Germinal center (tissue), 1 donor: Measurements from ENCODE around the gene DTNBP1.
"Not testable (repeated sequence)": the region's sequence is repeated elsewhere in the genome, so short reads cannot be mapped to it uniquely, and the experiment has no call there.

ENCODE experiments used
- DNase-seq: peaks from one replicate; pipeline ENCODE4 v3.0.0; 2012; ENCODE audit warnings: mixed read lengths, low spot score

DTNBP1 gene

DNA sequence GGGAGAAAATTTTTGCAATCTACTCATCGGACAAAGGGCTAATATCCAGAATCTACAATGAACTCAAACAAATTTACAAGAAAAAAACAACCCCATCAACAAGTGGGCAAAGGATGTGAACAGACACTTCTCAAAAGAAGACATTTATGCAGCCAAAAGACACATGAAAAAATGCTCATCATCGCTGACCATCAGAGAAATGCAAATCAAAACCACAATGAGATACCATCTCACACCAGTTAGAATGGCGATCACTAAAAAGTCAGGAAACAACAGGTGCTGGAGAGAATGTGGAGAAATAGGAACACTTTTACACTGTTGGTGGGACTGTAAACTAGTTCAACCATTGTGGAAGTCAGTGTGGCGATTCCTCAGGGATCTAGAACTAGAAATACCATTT, 4.1 kb upstream of the DTNBP1 start:
- not testable (repeated sequence) for DNase-seq

DNA sequence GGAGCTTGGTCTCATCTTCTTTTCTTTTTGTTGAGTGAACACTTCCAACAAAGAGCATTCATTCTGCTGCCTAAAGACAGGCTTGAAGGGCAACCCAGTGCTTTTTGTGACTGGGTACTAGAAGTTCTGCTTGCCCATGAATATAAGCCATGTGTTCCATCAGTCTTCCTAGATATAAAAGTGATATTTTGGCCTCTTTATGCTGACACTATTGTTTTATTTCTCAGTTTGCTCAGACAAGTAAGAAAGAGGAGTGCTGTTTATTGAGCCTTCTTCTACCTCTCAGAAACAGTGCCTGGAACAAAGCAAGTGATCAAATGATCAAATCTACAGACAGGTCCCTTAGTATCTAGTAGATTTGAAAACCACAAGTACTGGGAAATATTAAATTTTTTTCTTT, 2.4 kb upstream of the DTNBP1 start:
- DNase-seq = no peak

DNA sequence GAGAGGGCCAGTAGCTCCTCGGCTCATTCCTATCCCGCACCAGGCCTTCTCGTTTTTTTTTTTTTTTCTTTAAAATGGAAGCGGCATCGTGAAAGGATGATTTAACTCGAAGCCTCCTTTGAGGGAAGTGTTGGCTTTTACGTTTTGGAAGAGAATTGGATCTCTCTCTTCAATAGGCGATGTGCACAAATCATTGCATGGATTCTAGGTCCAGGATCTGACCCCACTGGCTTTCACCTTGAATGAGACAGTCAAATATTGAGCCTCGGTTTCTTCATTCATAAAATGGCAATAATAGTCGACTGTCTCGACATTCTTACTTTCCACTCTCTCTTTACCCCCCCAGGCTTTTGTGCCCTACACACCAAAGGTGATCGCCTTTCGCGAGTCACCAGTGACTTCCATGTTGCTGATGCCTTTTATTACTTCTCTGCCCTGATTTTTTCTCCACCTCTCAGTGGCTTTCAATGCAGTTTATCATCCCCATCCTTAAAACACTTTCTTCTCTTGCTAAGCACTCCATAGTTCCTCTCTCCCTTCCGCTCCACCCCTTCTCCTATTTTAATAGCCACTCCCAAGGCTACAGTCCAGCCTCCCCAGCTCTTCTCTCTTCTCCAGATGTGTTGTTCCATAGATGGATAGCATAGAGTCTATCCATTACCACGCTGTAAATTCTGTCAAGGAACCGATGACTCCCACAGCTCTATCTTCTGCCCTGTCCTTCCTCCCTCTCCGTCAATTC, 473 bp upstream of the DTNBP1 start:
- DNase-seq = no peak

DNA sequence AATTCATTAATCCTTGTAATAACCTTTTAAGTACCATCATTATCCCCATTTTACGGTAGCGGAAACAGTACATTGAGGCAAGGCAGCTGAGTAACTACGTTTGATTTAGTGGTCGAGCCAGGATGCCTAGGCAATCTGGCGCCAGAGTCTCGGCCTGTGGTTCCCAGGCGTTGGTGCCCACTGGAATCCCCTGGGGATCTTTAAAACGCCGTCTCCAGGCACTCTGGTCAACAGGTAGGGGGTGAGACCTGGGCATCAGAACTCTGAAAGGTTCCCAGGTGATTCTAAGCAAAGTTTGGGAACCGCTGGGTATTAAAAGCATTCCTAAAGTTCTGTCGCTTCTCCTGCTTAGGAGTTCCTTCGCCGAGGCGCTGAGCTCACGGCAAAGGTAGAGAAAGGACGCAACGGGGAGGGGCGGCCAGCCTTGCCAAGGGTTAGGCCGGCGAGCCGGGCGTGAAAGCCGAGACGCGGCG, 939 bp downstream of the DTNBP1 start:
- no peak for DNase-seq

DNA sequence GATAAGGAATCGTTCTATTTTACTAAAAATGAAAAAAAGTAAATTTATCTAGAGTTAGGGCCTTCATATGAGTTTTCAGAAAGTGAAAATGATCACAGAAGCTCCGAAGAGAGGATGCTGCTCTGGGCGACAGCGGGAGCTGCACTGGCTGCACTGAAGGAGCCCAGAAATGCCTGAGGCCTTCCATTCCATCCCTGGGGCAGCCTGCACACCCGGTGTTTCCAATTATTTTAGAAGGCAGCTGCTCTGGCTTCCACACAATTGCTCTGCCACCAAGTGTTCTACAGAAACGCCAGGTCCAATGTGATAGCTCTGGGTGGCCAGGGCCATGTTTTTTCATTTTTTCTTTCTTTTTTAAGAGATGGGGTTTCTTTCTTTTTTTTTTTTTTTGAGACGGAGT, 3.6 kb downstream of the DTNBP1 start:
- DNase-seq = no peak

DNA sequence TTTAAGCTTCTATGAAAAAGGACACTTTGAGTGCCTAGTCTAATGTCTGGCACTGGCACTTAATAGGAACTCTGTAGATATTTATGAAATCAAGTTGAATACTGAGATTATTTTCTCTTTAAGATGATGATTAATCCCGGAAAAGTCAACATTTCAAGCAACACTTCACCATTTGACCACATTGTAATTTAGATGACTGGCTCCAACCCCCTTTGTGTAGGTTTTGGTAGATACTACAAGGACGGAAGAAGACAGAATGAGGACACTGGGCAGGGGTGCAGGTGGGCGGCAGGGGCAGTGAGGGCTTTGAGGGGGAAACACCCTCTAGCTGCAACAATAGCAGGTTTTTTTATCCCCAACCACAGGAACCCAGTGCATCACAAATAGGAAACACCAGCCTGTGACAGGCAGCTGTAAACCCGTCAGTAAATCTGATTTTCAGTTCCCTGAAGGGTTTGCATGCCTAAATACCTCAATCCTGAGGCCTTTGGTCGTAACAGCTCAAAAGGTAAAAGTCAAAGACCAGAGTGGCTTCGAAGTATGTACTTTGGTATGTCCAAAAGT, 4.6 kb downstream of the DTNBP1 start:
- DNase-seq = peak; percentile 25

DNA sequence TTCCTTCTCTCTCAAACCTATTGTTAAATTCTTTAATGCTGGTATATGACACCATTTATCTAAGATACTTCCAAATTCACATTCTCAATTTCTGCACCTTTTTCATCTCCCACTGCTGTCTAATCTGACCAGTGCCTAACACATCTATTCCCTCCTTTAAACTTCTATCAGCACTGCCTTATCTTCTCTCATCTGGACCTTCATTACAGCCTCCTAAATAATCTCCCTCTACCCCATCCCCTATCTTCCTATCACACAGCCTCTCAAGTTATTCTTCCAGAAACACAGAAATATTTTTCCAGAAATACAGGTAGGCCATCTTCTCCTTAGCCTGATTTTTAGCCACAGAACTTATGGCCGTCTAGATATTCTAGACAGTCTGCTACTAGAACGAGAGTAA, 5.5 kb downstream of the DTNBP1 start:
- no peak for DNase-seq

DNA sequence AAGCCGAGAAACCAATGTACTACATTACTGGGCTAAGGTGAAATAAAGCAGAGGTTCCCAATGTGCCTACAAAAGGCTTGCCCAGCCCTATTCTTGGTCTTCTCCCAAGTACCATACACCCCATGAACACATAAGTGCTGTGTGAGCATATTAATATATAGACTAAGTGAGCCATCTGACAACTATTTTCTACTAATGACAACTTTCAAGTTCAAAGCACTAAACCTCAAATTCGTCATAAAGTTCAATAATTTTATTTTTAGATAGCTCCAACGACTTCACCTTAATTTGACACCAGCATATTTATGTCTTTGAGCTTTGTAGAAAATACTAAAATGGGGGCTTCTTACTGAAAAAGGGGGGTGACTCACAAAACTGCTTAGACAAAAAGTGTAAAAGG, 6.7 kb downstream of the DTNBP1 start:
- no peak for DNase-seq

DNA sequence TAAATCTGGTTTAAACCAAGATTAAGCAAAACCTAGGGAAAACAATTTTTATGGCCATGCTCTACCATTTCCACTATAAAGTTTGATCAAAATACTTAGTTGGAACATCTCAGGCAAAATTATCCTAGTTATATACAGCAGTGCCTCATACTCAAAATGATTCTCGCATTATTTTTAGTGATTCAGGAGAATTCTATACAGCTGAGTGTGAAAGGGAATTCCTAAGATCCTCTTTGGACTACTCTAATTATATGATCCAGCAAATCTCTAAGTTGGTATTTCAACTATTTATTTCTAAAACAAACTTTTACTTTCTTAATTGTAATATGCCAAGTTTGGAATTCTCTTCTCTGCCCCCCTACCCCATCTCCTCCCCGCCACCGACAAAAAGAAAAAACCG, 8.6 kb downstream of the DTNBP1 start:
- DNase-seq = no peak

DNA sequence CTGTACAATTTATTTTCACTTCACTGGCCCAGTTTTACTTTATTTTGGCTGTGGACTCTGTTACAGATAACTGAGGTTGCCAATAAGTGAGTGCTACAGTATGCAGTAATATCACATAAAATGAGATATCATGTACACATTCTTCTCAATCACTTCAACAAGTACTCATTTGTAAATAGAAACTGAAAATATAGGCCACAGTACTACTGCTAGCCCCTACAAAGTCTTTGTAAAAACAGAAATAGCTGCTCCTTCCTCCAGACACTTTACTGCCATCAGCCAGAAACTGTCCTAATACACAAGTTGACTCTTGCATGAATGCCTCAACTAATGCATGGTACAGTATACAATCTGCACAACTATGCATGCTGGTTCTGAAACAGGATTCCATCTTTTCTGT, 9.2 kb downstream of the DTNBP1 start:
- no peak for DNase-seq

DNA sequence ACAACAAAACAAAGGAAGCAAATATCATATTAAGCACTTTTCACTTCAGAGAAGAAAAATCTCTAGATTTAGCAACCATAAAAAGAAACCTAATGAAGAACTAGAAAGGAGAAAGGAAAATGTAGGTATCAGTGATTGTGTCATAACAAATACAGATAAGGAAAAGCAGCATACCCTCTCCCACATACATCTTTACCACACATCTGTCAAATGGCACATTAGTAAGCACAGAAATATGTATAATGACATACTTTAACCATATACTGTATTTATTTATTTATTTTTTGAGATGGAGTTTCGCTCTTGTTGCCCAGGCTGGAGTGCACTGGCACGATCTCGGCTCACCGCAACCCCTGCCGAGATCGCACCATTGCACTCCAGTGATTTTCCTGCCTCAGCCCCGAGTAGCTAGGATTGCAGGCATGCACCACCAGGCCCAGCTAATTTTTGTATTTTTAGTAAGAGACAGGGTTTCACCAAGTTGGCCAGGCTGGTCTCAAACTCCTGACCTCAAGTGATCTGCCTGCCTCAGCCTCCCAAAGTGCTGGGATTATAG, 12.7 kb downstream of the DTNBP1 start:
- not testable (repeated sequence) for DNase-seq

DNA sequence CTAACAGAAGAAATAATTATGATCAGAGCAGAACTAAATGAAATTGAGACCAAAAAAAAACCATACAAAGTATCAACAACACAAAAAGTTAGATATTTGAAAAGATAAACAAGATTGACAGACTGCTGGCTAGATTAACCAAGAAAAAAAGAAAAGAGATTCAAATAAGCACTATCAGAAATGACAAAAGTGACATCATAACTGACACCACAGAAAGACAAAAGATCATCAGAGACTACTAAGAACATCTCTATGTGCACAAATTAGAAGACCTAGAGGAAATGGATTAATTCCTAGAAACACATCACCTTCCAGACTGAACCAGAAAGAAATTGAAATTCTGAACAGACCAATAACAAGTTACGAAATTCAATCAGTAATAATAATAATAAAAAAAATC, 17.9 kb downstream of the DTNBP1 start:
- DNase-seq = no peak

DNA sequence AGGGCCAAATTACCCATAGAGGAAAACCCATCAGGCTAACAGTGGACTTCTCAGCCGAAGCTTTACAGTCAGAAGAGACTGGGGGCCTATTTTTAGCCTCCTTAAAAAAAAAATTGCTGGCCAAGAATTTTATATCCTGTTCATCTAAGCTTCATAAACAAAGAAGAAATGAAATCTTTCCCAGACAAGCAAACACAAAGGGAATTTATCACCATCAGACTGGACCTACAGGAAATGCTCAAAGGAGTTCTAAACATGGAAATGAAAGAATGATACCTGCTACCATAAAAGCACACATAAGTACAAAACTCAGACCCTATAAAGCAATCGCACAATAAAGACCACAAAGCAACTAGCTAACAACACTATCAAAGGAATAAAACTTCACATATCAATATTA, 19.3 kb downstream of the DTNBP1 start:
- DNase-seq = no peak

DNA sequence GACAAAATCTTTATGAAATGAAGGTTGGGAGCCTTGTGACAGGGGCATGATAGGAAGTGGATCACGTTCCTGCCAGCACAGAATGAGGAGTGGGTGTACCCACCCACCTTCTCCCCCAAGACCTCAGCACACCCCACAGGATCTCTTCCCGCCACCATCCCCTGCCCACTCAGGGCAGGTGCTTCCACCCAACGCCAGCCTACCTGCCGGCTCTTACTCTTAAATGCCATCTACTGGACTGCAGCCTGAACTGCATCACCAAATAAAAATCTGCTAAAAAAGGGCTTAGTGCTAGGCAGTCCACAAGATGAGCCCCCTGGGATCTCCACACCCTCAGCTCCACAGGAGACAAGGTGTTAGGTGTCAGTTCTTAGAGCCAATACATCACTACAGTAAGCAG, 20.6 kb downstream of the DTNBP1 start:
- peak; percentile 40 for DNase-seq

DNA sequence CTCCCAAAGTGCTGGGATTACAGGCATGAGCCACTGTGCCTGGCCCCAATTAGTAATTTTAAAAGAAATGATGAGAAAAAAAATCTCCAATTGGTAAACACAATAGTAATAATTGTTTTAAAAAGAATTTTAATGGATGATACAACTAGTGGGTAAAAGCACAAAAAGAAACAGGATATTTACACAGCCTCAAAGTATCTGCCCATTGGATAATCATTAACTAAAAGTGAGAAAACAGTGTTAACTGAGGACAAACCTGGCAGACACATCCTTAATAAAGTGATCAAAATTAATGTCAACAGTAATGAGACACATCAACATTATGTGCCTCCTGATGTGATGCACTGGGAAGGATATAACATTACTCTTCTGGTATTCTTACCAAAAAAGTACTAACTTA, 24.5 kb downstream of the DTNBP1 start:
- no peak for DNase-seq

DNA sequence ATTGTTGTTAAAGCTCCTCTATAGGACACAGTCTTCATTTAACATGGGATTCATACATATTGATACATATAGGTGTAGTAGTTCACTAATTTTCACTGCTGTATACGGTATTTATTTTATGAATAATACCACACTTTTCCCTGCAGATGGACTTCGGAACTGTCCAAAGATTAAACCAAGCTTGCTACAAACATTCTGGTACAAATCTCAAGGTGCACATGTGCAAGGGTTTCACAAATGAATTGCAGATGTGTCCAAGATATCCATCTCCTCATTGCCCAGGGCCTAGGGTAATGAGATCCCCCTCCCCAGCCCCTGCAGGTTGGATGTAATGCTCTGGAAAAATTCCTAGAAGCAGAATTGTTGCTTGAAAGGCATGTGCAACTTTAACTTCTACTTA, 31.4 kb downstream of the DTNBP1 start:
- no peak for DNase-seq

DNA sequence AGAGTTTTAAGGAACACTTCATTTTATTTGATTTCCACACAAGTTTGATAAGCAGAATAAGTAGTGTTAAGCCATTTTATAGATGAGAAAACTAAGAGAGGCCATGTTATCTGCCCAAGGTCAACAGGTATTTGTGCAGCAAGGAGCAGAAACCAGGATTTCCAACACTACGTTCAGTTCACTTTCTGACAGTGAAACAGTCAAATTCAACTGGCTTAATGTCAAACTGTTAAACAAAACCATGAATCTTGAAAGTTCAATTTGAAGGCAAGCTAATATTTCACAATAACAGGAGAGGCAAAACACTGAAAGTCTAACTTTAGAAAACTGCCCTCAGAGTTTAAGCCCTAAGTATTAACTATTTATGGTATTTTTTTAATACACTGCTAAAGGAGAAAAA, 32.6 kb downstream of the DTNBP1 start:
- no peak for DNase-seq

DNA sequence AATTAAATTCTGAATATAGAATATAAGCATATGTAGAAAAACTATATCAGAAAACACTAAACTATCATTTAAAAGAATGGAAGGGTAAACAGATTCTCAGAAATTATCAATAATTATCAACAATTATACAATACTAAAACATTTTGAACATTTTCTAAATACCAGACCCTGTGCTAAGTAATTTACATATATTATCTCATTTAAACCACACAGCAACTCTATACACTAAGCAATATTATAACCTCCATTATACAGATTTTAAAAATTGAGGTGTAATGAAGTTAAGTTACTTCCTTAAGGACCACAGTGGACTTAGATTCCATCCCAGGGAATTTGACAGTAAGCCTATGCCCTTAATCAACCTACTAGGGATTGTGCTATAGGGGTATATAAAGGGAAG, 33.3 kb downstream of the DTNBP1 start:
- DNase-seq = no peak

DNA sequence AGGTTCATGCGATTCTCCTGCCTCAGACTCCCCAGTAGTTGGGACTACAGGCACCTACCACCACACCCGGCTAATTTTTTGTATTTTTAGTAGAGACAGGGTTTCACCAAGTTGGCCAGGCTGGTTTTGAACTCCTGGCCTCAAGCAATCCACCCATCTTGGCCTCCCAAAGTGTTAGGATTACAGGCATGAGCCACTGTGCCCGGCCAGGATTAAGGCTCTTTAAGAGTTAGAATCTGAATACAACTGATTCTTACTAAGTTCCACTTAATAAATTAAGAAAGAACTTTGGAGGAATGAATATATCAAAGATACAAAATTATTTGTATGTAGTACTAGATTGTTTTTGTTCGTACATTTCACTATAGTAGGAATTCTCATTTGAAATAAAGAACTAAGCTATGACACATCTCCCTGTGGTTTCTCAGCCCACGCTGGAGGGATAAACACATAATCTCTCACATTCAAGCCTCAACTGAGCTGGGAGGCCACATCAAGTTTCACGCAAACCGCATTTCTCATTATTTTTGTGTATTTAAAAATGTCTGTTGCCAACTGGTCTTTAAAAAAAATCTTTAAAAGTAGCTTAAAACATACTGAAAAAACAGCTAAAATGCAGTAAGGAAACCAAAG, 34.2 kb downstream of the DTNBP1 start:
- no peak for DNase-seq

DNA sequence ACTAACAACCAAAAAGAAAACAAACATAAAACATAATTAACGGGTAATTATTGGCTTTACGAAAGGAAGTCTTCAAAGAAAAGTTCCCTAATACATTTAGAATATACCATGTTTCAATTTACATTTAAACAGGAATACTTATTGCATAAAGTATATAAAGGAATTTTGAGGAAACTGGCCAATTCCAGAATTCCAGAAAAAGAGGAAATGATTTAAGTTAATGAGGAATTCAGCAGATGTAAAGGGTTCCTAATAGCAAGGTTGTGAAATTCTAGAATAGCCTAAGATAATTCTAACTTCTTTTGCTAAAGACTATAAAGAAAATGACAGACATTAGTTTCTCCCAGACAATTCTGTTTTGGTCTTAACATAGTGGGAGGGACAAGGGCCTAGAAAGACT, 35.0 kb downstream of the DTNBP1 start:
- no peak for DNase-seq

DNA sequence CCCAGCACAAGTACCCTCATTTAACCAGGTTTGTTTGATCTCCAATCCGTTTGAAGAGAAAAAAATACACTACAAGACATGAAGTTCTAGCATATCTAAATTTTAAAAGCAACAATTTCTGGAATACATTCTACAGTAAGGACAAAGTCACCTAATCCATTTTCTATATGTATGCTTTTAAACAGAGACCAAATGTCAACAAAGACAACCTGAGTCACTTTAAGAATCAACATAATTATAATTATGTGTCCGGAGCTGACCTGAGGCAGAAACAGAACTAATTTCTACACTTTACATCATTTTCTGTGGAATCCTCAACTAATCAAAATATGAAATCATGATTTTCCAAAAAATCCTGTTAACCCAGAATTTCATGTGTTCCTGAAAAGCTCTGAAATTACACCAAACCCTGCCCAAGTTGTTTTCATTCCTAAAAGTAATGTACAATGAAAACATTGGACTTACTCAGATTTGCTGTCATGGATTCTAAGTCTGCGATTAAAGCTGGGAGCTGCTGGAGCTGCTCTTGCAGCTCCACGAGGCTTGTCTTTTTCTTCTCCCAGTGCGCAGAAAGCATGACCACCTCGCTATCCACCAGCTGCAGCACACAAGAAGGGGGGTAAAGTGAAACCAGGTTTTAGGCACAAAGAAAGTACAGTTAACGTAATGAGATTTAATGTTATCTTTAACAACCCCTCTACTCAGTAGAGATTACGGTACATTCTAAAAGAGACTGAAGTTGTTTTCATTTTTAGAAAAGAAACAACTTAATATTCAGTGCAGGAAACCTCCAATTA, 35.8 kb downstream of the DTNBP1 start:
- DNase-seq = no peak

DNA sequence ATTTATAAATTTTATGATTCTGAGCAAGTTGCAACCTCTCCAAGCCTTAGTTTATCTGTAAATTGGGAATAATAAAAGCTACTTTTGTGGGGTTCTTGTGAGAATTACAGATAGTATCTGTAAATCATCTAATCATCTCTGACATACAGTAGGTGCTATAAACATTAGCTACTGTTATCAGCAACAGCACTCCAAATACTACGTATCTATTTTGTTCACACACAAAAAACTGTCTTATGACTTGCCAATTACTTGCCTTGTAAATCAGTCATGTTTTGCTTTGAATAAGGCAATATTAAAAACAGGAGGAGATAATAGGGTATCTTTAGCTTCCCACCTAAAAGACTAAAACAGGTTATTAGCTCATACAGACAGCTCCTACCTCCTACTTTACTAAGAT, 36.7 kb downstream of the DTNBP1 start:
- DNase-seq = no peak
